PFSK-1 (cell line): ENCODE data around the gene NT5DC1.

Experiments used
- FOXP2 ChIP-seq: optimal IDR thresholded peaks from 2 replicates; pipeline ENCODE3; 2011; ENCODE audit warnings: borderline replicate concordance, control low read depth, inconsistent platforms; ENCODE audit not compliant: insufficient read depth; ENCODE audit errors: extremely low read length, extremely low read depth
- POLR2AphosphoS5 ChIP-seq: IDR thresholded peaks from 2 replicates; pipeline ENCODE4 v1.6.1; 2012; ENCODE audit warnings: low read depth, mild to moderate bottlenecking, control low read depth, low read length, moderate library complexity
- REST ChIP-seq, 2 experiments: IDR thresholded peaks; 2 replicates each; pipeline versions ENCODE4 v1.6.1 to v1.8.0; 2011 to 2012; ENCODE audit warnings: low read depth in 2 of 2, low read length in 2 of 2, control low read depth in 1 of 2, inconsistent platforms in 1 of 2, mild to moderate bottlenecking in 1 of 2, moderate library complexity in 1 of 2; ENCODE audit not compliant: insufficient read depth in 1 of 2
- SIN3A ChIP-seq: IDR thresholded peaks from 2 replicates; pipeline ENCODE4 v1.6.1; 2012; ENCODE audit warnings: mild to moderate bottlenecking, low read length, moderate library complexity, borderline replicate concordance; ENCODE audit not compliant: insufficient read depth
- TAF1 ChIP-seq: IDR thresholded peaks from 2 replicates; pipeline ENCODE4 v1.6.1; 2012; ENCODE audit warnings: low read length, control low read depth, borderline replicate concordance; ENCODE audit not compliant: insufficient read depth

The NT5DC1 gene

GRCh38 chr6:116283191-116283590 is 182.5 kb downstream of the NT5DC1 start:
- no peak for TF ChIP-seq REST (IDR thresholded peaks at IDR 0.05; ENCODE audit: insufficient read depth in 1 of 2, low read depth in 2 of 2, low read length in 2 of 2)
- TF ChIP-seq FOXP2: no peak
- TF ChIP-seq SIN3A: no peak
- no peak for TF ChIP-seq TAF1
- TF ChIP-seq POLR2AphosphoS5: no peak

GRCh38 chr6:116286773-116287358 is 186.2 kb downstream of the NT5DC1 start:
- TF ChIP-seq FOXP2 (no peak), POLR2AphosphoS5 (no peak), SIN3A (no peak), REST (IDR thresholded peaks at IDR 0.05; ENCODE audit: insufficient read depth in 1 of 2, low read depth in 2 of 2, low read length in 2 of 2) (no peak), TAF1 (no peak)

GRCh38 chr6:116287689-116288282 is 187.1 kb downstream of the NT5DC1 start:
- TF ChIP-seq SIN3A (no peak), POLR2AphosphoS5 (no peak), FOXP2 (no peak), REST (IDR thresholded peaks at IDR 0.05; ENCODE audit: insufficient read depth in 1 of 2, low read depth in 2 of 2, low read length in 2 of 2) (no peak), TAF1 (no peak)

GRCh38 chr6:116289876-116290275 is 189.2 kb downstream of the NT5DC1 start:
- TF ChIP-seq FOXP2 (no peak), SIN3A (no peak), REST (IDR thresholded peaks at IDR 0.05; ENCODE audit: insufficient read depth in 1 of 2, low read depth in 2 of 2, low read length in 2 of 2) (no peak), TAF1 (no peak), POLR2AphosphoS5 (no peak)

- TF ChIP-seq FOXP2 (no peak), POLR2AphosphoS5 (no peak), REST (IDR thresholded peaks at IDR 0.05; ENCODE audit: insufficient read depth in 1 of 2, low read depth in 2 of 2, low read length in 2 of 2) (no peak), SIN3A (no peak), TAF1 (no peak)
These were observed 190.1 kb downstream of the NT5DC1 start for GRCh38 chr6:116290799-116291198.
